ENCODE results near the gene PRUNE1. TPM values are rescaled to one million over a fixed set of nuclear protein-coding genes. Genes with fewer than 3 reads are reported as not detected.

Gene PRUNE1
- total RNA-seq, 2 donors from 2014 or later, result 15.8 to 19.4 TPM

DNA sequence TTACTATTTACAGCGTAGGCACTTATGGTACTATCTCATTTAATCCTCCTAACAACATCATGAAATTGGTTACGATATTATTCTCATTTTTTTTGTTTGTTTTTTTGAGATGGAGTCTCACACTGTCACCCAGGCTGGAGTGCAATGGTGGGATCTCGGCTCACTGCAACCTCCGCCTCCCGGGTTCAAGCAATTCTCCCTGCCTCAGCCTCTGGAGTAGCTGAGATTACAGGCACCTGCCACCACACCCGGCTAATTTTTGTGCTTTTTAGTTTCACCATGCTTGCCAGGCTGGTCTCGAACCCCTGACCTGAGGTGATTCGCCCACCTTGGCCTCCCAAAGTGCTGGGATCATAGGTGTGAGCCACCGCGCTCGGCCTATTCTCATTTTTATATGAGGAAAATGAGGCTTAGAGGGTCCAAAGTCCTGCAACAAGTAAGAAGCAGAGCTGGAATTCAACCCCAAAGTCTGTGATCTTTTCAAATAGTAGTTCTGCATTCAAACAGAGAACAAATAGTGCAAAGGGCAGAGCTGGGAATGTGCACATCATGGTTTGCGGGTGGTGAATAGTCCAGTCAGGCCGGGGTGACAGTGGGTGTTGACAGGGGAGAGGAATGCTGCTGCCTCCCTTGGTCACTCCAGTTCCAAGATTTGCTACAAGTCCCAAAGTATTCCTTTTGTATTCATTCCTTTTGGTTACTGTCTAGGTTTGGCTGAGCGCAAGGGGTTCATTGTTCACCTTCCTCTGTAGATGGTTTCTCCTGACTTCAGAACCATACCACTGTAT, 4.6 kb downstream of the PRUNE1 start:
- H3K9me3 ChIP-seq, result no peaks in the 10 kb centered on the region
- ATAC-seq, result no peak
- intact Hi-C loops (cut with DNase I), result no loop called here
- TF ChIP-seq, protein P1, sequence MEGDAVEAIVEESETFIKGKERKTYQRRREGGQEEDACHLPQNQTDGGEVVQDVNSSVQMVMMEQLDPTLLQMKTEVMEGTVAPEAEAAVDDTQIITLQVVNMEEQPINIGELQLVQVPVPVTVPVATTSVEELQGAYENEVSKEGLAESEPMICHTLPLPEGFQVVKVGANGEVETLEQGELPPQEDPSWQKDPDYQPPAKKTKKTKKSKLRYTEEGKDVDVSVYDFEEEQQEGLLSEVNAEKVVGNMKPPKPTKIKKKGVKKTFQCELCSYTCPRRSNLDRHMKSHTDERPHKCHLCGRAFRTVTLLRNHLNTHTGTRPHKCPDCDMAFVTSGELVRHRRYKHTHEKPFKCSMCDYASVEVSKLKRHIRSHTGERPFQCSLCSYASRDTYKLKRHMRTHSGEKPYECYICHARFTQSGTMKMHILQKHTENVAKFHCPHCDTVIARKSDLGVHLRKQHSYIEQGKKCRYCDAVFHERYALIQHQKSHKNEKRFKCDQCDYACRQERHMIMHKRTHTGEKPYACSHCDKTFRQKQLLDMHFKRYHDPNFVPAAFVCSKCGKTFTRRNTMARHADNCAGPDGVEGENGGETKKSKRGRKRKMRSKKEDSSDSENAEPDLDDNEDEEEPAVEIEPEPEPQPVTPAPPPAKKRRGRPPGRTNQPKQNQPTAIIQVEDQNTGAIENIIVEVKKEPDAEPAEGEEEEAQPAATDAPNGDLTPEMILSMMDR (IDR thresholded peaks at IDR 0.05), result no peak
- no peak for TF ChIP-seq POLR2A (IDR thresholded peaks at IDR 0.05)
- peaks cover 37% of the 10 kb centered on the region for H3K4me1 ChIP-seq
- H3K27ac ChIP-seq, result peak overlapping the region; percentile 15 to 53 (median 24)
- H3K27me3 ChIP-seq, result no peaks in the 10 kb centered on the region
- WGBS, 2 donors, result 76 to 83% methylated on average over 13 to 14 of the region's 14 CpGs
- H3K36me3 ChIP-seq (replicated peaks in 1 of 2; ENCODE audit: insufficient read depth in 1 of 2, low read depth in 2 of 2), result no peaks in the 10 kb centered on the region
- DNase-seq, result no peak
- no peak overlapping the region for H3K4me3 ChIP-seq

DNA sequence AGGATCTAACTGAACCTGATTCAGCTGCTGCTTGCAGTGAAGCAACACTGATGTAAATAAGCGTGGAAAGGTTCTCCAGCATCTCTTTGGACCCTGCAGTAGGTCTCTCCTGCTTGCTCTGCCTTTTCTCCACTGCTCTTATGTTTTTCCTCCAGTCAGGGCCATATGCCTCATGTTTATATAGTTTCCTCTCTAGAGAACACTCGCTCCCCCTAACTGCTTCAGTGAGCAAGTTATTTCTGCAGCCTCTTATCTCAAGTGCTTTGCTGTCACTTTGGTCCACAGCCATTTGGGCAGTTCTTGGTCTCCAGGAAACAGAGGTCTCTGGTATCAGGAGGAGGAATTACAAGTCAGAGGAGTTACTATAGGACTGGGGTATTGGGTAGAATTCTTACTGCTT, 5.3 kb downstream of the PRUNE1 start:
- H3K9me3 ChIP-seq, result no peaks in the 10 kb centered on the region
- 25 to 43% methylated on average over 2 of the region's 2 CpGs for WGBS, 2 donors
- intact Hi-C loops (cut with DNase I), result no loop called here
- H3K36me3 ChIP-seq (replicated peaks in 1 of 2; ENCODE audit: insufficient read depth in 1 of 2, low read depth in 2 of 2), result no peaks in the 10 kb centered on the region
- peak in 3 of 4 donors; percentile 61 to 74 (median 70) for DNase-seq
- peak overlapping the region; percentile 15 to 53 (median 24) for H3K27ac ChIP-seq
- no peak overlapping the region for H3K4me3 ChIP-seq
- TF ChIP-seq, protein P1 (IDR thresholded peaks at IDR 0.05), result peak in 4 of 7 experiments; percentile 8 to 37 (median 14)
- no peak for TF ChIP-seq POLR2A (IDR thresholded peaks at IDR 0.05)
- H3K4me1 ChIP-seq, result peaks cover 34% of the 10 kb centered on the region
- ATAC-seq, result peak; percentile 57
- no peaks in the 10 kb centered on the region for H3K27me3 ChIP-seq

DNA sequence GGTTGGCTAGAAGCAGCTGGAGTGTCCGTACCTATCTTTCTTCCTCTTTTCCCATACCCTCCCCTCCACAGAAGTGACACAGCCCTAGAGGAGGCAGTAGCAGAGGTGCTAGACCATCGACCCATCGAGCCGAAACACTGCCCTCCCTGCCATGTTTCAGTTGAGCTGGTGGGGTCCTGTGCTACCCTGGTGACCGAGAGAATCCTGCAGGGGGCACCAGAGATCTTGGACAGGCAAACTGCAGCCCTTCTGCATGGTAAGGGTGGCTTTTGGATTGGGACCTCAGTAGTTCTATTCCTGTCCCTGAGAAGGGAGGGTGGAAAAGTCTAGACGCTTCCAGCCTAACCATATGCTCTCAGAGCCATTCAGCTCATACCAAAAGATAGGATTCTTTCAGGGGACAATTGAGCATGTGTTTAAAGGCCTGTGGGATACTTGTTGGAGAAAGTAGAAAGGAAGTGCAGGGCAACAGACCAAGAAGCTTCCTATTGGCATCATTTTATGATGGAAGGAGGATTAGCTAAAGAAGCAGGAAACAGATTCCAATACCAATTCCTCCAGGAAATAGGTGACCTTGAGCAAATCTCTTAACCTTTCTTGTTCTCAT, 16.4 kb downstream of the PRUNE1 start:
- WGBS, 2 donors, result 19 to 27% methylated on average over 6 of the region's 6 CpGs
- Histone ChIP-seq H3K36me3 (replicated peaks in 1 of 2; ENCODE audit: insufficient read depth in 1 of 2, low read depth in 2 of 2) (peaks cover 5 to 6% of the 10 kb centered on the region in 2 donors), H3K27me3 (no peaks in the 10 kb centered on the region), H3K4me3 (no peak overlapping the region), H3K27ac (peak overlapping the region in 1 of 4 donors; percentile 15), H3K9me3 (no peaks in the 10 kb centered on the region), H3K4me1 (no peaks in the 10 kb centered on the region)
- DNase-seq, result peak; percentile 79 to 88 (median 84)
- intact Hi-C loops (cut with DNase I), result no loop called here
- peak; percentile 84 for ATAC-seq
- TF ChIP-seq POLR2A (IDR thresholded peaks at IDR 0.05), result no peak
- TF ChIP-seq, protein P1 (IDR thresholded peaks at IDR 0.05), result peak; percentile 54 to 74 (median 64)

DNA sequence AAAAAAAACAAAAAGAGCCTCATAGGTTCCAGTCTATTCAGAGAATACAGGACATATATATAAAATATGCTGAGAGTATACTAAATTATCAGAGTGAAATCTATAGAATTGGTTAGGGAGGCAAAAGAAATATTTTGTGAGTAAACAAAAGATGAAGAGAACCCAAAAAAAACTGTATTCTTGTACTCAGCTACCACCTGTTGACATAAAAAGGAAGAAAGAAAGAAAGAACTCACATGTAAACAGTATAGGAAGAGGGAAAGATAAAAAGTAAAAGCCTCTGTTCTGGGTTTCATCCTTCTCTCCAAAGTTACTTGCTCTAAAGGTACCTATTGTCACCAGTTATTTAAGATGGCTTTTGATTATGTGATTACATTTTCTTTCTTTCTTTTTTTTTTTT, 18.2 kb downstream of the PRUNE1 start:
- DNase-seq, result no peak
- Histone ChIP-seq H3K27me3 (no peaks in the 10 kb centered on the region), H3K4me1 (no peaks in the 10 kb centered on the region), H3K36me3 (replicated peaks in 1 of 2; ENCODE audit: insufficient read depth in 1 of 2, low read depth in 2 of 2) (peaks cover 5 to 6% of the 10 kb centered on the region in 2 donors), H3K9me3 (no peaks in the 10 kb centered on the region), H3K27ac (no peak overlapping the region), H3K4me3 (no peak overlapping the region)
- ATAC-seq, result no peak
- intact Hi-C loops (cut with DNase I), result no loop called here
- TF ChIP-seq POLR2A (IDR thresholded peaks at IDR 0.05), result no peak
- TF ChIP-seq, protein P1 (IDR thresholded peaks at IDR 0.05), result no peak

All from body of pancreas (tissue), 4 donors.